Stimulated activated CD4-positive, alpha-beta T cell treated with anti-CD3 and anti-CD28 coated beads, Interleukin-2, amount 100 ng/mL, for 24 hours (primary cell): ENCODE data around the gene ZNF200.
A peak's percentile ranks its signal among the peaks of the same experiment; 100 is the strongest.
"Not testable (repeated sequence)": the region's sequence is repeated elsewhere in the genome, so short reads cannot be mapped to it uniquely, and the experiment has no call there.

Experiments used
- DNase-seq, 2 donors: peaks; one replicate each; pipeline ENCODE4 v3.0.0-alpha.2; 2020

ZNF200 gene, protein sequence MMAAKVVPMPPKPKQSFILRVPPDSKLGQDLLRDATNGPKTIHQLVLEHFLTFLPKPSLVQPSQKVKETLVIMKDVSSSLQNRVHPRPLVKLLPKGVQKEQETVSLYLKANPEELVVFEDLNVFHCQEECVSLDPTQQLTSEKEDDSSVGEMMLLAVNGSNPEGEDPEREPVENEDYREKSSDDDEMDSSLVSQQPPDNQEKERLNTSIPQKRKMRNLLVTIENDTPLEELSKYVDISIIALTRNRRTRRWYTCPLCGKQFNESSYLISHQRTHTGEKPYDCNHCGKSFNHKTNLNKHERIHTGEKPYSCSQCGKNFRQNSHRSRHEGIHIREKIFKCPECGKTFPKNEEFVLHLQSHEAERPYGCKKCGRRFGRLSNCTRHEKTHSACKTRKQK

GRCh38 chr16:3234857-3235561, at the start of gene ZNF200:
TSS of gene ZNF200 (minus strand) at chr16:3235158. CDS start at chr16:3233755, 1,403 bp downstream.
- peak; percentile 93 to 95 for DNase-seq

GRCh38 chr16:3283543-3284447, 48.8 kb upstream of the ZNF200 start:
- DNase-seq = peak in 1 of 2 donors; percentile 7

GRCh38 chr16:3282730-3283542, 48.0 kb upstream of the ZNF200 start, which contains the start of gene ZNF263:
TSS of gene ZNF263 (plus strand) at chr16:3283491. CDS start at chr16:3283819, 328 bp downstream.
- peak; percentile 92 to 94 for DNase-seq

DNA sequence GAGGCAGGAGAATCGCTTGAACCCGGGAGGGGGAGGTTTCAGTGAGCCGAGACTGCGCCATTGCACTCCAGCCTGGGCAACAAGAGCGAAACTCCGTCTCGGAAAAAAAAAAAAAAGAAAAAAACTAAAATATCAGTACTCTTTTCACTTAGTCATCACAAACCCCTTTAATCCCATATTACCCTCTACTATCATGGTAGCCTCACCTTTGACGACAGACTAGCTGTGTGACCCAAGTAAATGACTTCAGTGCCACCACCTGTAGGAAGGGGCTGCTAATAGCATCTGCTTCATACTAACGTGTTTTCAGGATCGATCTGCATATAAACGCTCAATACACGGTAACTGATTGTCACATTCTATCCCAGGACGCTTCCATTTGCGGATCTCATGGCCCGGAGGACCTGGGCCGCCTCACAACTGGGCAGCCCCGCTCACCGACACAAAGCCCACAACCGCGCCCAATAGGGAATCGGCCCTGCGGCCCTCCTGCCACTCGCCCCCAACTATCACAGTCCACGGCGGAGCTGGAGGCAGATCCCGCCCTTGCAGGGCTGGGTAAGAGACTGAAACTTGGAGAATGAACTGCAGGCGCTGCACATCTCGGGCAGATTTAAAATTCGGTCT, 47.3 kb upstream of the ZNF200 start:
- no peak for DNase-seq

DNA sequence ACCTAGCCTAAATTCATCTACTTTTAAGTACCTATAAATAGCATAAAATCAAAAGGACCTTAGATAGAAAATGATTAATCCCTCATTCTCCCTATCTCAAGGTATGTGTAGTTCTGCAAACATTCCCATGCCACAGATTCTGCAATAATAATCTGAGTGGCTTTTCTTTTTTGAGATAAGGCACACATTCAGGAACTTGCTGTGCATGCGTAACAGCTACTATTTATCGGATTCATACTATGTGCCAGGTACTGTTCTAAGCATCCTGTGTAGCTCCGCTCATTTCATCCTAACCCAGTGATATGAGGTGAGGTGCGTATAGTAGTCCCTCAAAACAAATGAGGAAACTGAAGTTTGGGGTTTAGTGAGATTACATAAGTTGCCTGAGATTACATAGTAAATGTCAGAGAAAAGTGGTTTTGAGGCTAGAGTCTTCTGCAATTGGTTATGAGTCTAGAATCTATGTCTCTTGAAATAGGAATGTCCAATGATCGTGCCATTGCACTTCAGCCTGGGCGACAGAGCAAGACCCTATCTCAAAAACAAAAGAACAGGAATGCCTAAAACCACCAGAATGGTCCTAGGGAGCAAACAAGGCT, 46.4 kb upstream of the ZNF200 start:
- DNase-seq = no peak

DNA sequence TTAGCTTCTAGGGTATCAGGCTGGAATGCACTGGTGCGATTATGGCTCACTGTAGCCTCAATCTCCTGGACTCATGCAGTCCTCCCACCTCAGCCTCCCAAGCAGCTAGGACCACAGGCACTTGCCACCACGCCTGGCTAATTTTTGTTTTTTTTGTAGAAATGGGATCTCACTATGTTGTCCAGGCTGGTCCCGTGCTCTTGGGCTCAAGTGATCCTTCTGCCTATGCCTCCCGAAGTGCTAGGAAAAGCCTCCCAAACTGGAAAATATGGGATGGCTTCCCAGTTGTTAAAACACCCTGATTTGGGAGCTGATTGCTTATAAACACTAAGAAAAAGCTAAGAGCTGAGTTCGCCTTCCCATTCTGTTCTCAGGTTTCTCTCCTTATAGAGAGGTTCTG, 41.7 kb upstream of the ZNF200 start:
- no peak for DNase-seq

DNA sequence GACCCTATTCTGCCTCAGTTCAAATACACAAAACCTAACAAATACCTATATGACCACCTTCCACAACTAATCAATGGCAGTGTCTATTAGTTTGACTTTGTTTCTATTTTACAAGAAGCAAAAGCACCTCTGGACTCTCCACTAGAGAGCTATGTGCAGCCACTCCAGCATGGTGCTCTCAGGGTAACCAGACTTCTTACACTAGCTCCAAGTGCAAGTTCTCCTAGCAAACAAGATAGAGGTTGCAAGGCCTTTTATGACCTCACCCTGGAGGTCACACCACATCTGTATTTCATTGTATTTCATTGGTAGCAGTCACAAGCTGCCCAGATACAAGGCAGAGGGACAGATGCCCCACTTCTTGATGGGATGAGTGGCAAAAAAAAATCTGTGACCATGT, 40.0 kb upstream of the ZNF200 start:
- no peak for DNase-seq

GRCh38 chr16:3274490-3274889, 39.5 kb upstream of the ZNF200 start:
- no peak for DNase-seq

DNA sequence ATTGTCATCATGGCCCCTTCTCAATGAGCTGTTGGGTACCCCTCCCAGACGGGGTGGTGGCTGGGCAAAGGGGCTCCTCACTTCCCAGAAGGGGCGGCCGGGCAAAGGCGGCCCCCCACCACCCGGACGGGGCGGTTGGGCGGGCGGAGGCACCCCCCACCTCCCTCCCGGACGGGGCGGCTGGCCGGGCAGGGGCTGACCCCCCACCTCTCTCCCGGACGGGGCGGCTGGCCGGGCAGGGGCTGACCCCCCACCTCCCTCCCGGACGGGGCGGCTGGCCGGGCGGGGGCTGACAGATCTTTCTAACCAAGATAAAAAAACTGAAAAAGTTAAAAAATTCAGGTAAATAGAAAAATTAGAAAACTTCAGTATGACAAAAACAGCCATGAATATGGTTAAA, 36.3 kb upstream of the ZNF200 start:
- not testable (repeated sequence) for DNase-seq

DNA sequence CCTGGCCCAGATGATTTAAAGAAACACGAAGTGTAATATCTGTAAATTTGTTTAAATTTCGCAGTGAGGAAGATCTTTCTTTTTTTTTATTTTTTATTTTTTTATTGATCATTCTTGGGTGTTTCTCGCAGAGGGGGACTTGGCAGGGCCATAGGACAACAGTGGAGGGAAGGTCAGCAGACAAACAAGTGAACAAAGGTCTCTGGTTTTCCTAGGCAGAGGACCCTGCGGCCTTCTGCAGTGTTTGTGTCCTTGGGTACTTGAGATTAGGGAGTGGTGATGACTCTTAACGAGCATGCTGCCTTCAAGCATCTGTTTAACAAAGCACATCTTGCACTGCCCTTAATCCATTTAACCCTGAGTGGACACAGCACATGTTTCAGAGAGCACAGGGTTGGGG, 35.8 kb upstream of the ZNF200 start:
- DNase-seq = not testable (repeated sequence)

DNA sequence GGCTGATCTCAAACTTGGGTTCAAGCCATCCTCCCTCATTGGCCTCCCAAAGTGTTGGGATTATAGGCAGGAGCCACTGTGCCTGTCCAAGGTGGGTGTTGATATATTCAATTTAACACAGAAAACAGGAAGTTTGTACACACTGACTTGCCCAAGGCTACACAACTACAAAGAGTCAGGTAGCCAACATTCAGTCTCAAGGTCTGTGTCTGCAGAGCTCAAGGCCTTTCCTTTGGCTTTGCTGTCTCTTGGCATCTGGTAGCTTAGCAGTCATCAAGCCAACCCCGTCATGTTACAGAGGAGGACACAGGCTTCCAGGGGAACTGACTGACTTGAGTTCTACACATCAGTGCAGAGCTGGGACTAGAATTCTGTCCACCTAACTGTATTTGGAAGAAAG, 33.3 kb upstream of the ZNF200 start:
- DNase-seq = no peak

DNA sequence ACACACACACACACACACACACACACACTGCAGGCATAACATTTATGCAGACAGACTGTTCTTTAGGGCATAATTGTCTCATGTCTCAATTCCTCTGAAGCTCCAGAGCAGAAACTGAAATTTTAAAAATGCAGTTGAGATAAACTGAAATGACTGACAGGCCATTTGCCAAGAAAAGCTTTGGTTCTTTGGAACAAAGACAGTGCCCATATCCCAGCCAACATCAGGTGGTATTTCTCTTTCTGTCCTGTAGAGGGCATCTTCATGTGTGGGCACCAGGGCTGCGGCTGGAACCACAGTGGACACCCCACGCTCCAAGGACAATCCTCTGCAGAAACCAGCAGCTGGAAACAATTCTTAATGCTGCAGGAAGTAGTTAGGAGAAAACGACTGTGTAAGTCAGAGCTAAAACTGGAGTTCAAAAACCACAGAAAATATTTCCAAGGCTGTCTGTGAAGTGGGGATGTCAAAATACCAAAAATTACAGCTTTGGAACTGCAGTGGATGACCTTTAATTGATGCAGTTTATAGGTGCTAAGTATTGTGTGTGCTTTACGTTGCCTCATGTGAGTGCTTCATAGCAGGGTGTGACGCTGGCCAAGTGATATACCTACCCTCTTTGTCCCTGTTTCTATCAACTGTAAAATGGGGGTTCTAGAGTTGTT, 32.0 kb upstream of the ZNF200 start:
- DNase-seq = no peak

- DNase-seq = peak; percentile 98 to 99
Measured at GRCh38 chr16:3264137-3265036, 29.4 kb upstream of the ZNF200 start.

GRCh38 chr16:3262517-3262916, 27.6 kb upstream of the ZNF200 start:
- no peak for DNase-seq

- DNase-seq = no peak
Measured at GRCh38 chr16:3259836-3260235, 24.9 kb upstream of the ZNF200 start.

DNA sequence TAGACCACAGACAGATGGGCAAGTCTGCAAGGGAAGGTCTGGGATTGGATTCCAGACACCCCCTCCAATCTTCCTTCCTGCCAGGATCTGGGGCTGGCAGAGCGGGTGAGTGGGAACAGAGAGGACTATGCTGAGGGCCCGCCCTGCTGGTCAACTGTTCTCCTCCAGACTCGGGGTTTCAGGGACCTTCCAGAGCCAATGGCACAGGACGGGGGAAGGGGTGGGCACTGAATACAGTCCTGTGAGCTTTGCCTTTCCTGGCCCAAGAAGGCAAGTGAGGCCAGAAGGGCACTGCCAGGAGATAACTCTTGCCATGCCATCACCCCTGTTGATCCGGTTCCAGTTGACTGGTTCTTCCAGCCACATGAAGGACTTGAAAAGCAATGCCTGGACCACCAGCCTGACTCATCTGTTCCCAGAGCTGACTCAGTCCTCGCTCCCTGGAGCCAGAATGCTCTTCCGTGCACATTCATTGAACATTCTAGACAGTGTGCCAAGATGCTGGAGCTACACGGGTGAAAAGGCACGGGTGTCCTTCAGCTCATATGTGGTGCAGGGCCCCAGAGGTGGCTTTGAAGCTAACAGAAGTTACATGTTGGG, 22.0 kb upstream of the ZNF200 start:
- no peak for DNase-seq

GRCh38 chr16:3256146-3256865, 21.3 kb upstream of the ZNF200 start, which contains the start of gene MEFV:
TSS of gene MEFV (minus strand) at chr16:3256633. CDS start at chr16:3256587, 46 bp downstream.
- no peak for DNase-seq

- no peak for DNase-seq
Measured at GRCh38 chr16:3254309-3254708, 19.4 kb upstream of the ZNF200 start.
